Measurements from ENCODE around the gene DLG1.

- TF ChIP-seq CTCF (conservative IDR thresholded peaks at IDR 0.05; ENCODE audit: low read length) = no peak
- TF ChIP-seq EZH2phosphoT487 (IDR thresholded peaks at IDR 0.05; ENCODE audit: borderline replicate concordance, low read depth, low read length) = no peak
Measured at GRCh38 chr3:197206913-197207312, 91.5 kb downstream of the DLG1 start.
